Tibial artery (tissue), 4 donors: ENCODE measurements around the gene SDK2.

Experiments used
- DNase-seq, 2 donors: peaks; one replicate each; pipeline ENCODE4 v3.0.0-alpha.2; 2019
- H3K27ac ChIP-seq, 2 donors: fragments of 200-600 bp; sonication (generic) in 1 of 2; 1 replicate in 1 of 2; 2 replicates in 1 of 2; pipeline ENCODE4 v1.5.1; 2018 to 2019; ENCODE audit warnings: mild to moderate bottlenecking in 1 of 2
- H3K27me3 ChIP-seq, 2 donors: fragments of 200-600 bp; sonication (generic) in 1 of 2; one replicate each; pipeline versions ENCODE4 v1.5.1 to v1.6.0; 2016 to 2019
- H3K36me3 ChIP-seq, 3 donors: fragments of 200-600 bp; sonication (generic) in 2 of 3; one replicate each; pipeline ENCODE4 v1.5.1; 2016 to 2019; ENCODE audit warnings: mild to moderate bottlenecking in 2 of 3
- H3K4me1 ChIP-seq, 4 donors: fragments of 200-600 bp; sonication (generic) in 2 of 4; 1 replicate in 3 of 4; 2 replicates in 1 of 4; pipeline ENCODE4 v1.5.1; 2016 to 2019
- H3K4me3 ChIP-seq, 2 donors: fragments of 200-600 bp; sonication (generic) in 1 of 2; 1 replicate in 1 of 2; 2 replicates in 1 of 2; pipeline ENCODE4 v1.5.1; 2018 to 2019; ENCODE audit warnings: mild to moderate bottlenecking in 2 of 2
- H3K9me3 ChIP-seq, 3 donors: fragments of 200-600 bp; sonication (generic) in 1 of 3; one replicate each; pipeline ENCODE4 v1.5.1; 2016 to 2019
- CTCF ChIP-seq, 2 experiments: fragments of 200-600 bp in 1 of 2; fragments of 450-650 bp in 1 of 2; IDR thresholded peaks; one replicate each; pipeline ENCODE4 v1.5.1; 2017 to 2019; ENCODE audit warnings: antibody characterized with exemption in 2 of 2, mild to moderate bottlenecking in 1 of 2, moderate library complexity in 1 of 2
- intact Hi-C: fragments of 100-400 bp; cut with DNase I; formaldehyde crosslinking; loops from one replicate; pipeline ENCODE4 v1.15.0; 2023; ENCODE audit warnings: low total_unique reads

The SDK2 gene

GRCh38 chr17:73465953-73466230, 178.4 kb downstream of the SDK2 start:
- peaks cover 0 to 6% of the 10 kb centered on the region in 2 donors for H3K27me3 ChIP-seq
- H3K27ac ChIP-seq: no peak overlapping the region
- TF ChIP-seq CTCF (IDR thresholded peaks at IDR 0.05): no peak
- H3K36me3 ChIP-seq: no peaks in the 10 kb centered on the region
- no peak for DNase-seq
- no peaks in the 10 kb centered on the region for H3K9me3 ChIP-seq
- intact Hi-C loops: no loop called here
- no peak overlapping the region for H3K4me3 ChIP-seq
- no peaks in the 10 kb centered on the region for H3K4me1 ChIP-seq

GRCh38 chr17:73465130-73465952, 178.9 kb downstream of the SDK2 start:
- Histone ChIP-seq H3K27ac (no peak overlapping the region), H3K9me3 (no peaks in the 10 kb centered on the region), H3K27me3 (peaks cover 0 to 6% of the 10 kb centered on the region in 2 donors), H3K4me1 (no peaks in the 10 kb centered on the region), H3K4me3 (no peak overlapping the region), H3K36me3 (no peaks in the 10 kb centered on the region)
- no peak for TF ChIP-seq CTCF (IDR thresholded peaks at IDR 0.05)
- no peak for DNase-seq
- intact Hi-C loops: no loop called here

- intact Hi-C loops: no loop called here
- DNase-seq: no peak
- TF ChIP-seq CTCF (IDR thresholded peaks at IDR 0.05): no peak
- Histone ChIP-seq H3K27me3 (peaks cover 0 to 6% of the 10 kb centered on the region in 2 donors), H3K36me3 (no peaks in the 10 kb centered on the region), H3K9me3 (no peaks in the 10 kb centered on the region), H3K27ac (no peak overlapping the region), H3K4me1 (no peaks in the 10 kb centered on the region), H3K4me3 (no peak overlapping the region)
Observed at GRCh38 chr17:73464447-73464846, 179.8 kb downstream of the SDK2 start.

- no peak for TF ChIP-seq CTCF (IDR thresholded peaks at IDR 0.05)
- DNase-seq: no peak
- peaks cover 0 to 3% of the 10 kb centered on the region in 2 donors for H3K27me3 ChIP-seq
- no peak overlapping the region for H3K27ac ChIP-seq
- H3K4me3 ChIP-seq: no peak overlapping the region
- no peaks in the 10 kb centered on the region for H3K9me3 ChIP-seq
- no peaks in the 10 kb centered on the region for H3K4me1 ChIP-seq
- intact Hi-C loops: no loop called here
- H3K36me3 ChIP-seq: no peaks in the 10 kb centered on the region
Observed at GRCh38 chr17:73463821-73464220, 180.4 kb downstream of the SDK2 start.

- Histone ChIP-seq H3K36me3 (no peaks in the 10 kb centered on the region), H3K27ac (no peak overlapping the region), H3K4me1 (no peaks in the 10 kb centered on the region), H3K27me3 (peaks cover 0 to under 1% of the 10 kb centered on the region in 2 donors), H3K4me3 (no peak overlapping the region), H3K9me3 (no peaks in the 10 kb centered on the region)
- DNase-seq: no peak
- intact Hi-C loops: no loop called here
- no peak for TF ChIP-seq CTCF (IDR thresholded peaks at IDR 0.05)
Observed at GRCh38 chr17:73462823-73463222, 181.4 kb downstream of the SDK2 start.
